GM12878 (cell line): ENCODE measurements around the gene PAOX. TPM values are rescaled to one million over a fixed set of nuclear protein-coding genes. Genes with fewer than 3 reads are reported as not detected.

Experiments used
- ATAC-seq: fragments of 200-7000 bp; cut with Tn5 transposase; 3 replicates; pipeline ENCODE4 v1.9.1; 2020; ENCODE audit warnings: mild to moderate bottlenecking, moderate library complexity
- BruUV-seq: library from RNA; stranded (reverse); fragments of 400-500 nt; replicated peaks from 2 replicates; lab custom pipeline; 2021; lab: Mats Ljungman, UMichigan
- CTCF ChIA-PET: fragments of 300-600 bp; sonication (Branson Sonifier 250); formaldehyde crosslinking; extraction: SDS; loops from one replicate; lab custom pipeline; 2021; ENCODE audit warnings: inconsistent platforms; lab: Yijun Ruan, JAX
- POLR2A ChIA-PET: fragments of 350-600 bp; formaldehyde crosslinking; extraction: SDS; loops from one replicate; lab custom pipeline; 2021; ENCODE audit warnings: inconsistent platforms; lab: Charles Lee
- RAD21 ChIA-PET: fragments of 300-600 bp; sonication (Branson Sonifier 250); formaldehyde crosslinking; loops from one replicate; lab custom pipeline; 2023; ENCODE audit warnings: antibody characterized with exemption; ENCODE audit not compliant: unreplicated experiment; lab: Charles Lee
- SMC1A ChIA-PET: fragments of 300-600 bp; sonication (Branson Sonifier 250); formaldehyde crosslinking; loops from one replicate; lab custom pipeline; 2023; ENCODE audit not compliant: unreplicated experiment, uncharacterized antibody; lab: Charles Lee
- DNase-seq: peaks from one replicate; pipeline ENCODE4 v3.0.0-alpha.2; 2011; ENCODE audit warnings: low read depth, low spot score
- FAIRE-seq: peaks from 3 replicates; lab custom pipeline; 2011; peaks lifted over from hg19 to GRCh38; lab: Jason Lieb, UNC
- H2AFZ ChIP-seq: 2 replicates; pipeline ENCODE4 v1.6.0; 2011; ENCODE audit warnings: low read depth, low read length, control low read depth; ENCODE audit not compliant: control insufficient read depth
- H3K27ac ChIP-seq: 2 replicates; pipeline ENCODE4 v1.5.1; 2011; ENCODE audit warnings: control low read depth; ENCODE audit not compliant: control insufficient read depth, insufficient read depth
- H3K27me3 ChIP-seq, 2 experiments: replicated peaks in 1 of 2; 2 replicates each; pipeline versions ENCODE4 v1.6.0 to v1.6.1; 2011; ENCODE audit warnings: low read length in 1 of 2; ENCODE audit not compliant: control insufficient read depth in 2 of 2, insufficient read depth in 2 of 2
- H3K36me3 ChIP-seq, 2 experiments: 2 replicates each; pipeline ENCODE4 v1.5.1; 2011; ENCODE audit warnings: low read length in 1 of 2; ENCODE audit not compliant: control insufficient read depth in 2 of 2, insufficient read depth in 2 of 2
- H3K4me1 ChIP-seq: 2 replicates; pipeline ENCODE4 v1.6.1; 2011; ENCODE audit warnings: mild to moderate bottlenecking, low read length, moderate library complexity, mixed read lengths; ENCODE audit not compliant: control insufficient read depth, insufficient read depth
- H3K4me2 ChIP-seq: 2 replicates; pipeline ENCODE4 v1.6.0; 2011; ENCODE audit warnings: control low read depth; ENCODE audit not compliant: control insufficient read depth, insufficient read depth
- H3K4me3 ChIP-seq: fragments of 200-600 bp; sonication (generic); 2 replicates; pipeline ENCODE4 v1.5.1; 2016
- H3K79me2 ChIP-seq: 2 replicates; pipeline ENCODE4 v1.6.0; 2011; ENCODE audit warnings: low read length; ENCODE audit not compliant: control insufficient read depth, insufficient read depth
- H3K9ac ChIP-seq: 2 replicates; pipeline ENCODE4 v1.8.0; 2011; ENCODE audit warnings: low read length, control low read depth, mixed read lengths; ENCODE audit not compliant: control insufficient read depth, insufficient read depth
- H3K9me3 ChIP-seq: replicated peaks from 3 replicates; pipeline ENCODE4 v1.5.1; 2011; ENCODE audit warnings: mild to moderate bottlenecking, low read length; ENCODE audit not compliant: control insufficient read depth, insufficient read depth
- H4K20me1 ChIP-seq: 2 replicates; pipeline ENCODE4 v1.6.0; 2011; ENCODE audit not compliant: control insufficient read depth, insufficient read depth
- CBX5 ChIP-seq: sonication (generic); IDR thresholded peaks from 2 replicates; pipeline ENCODE4 v1.6.1; 2016; ENCODE audit warnings: low read depth, moderate library complexity, mild to moderate bottlenecking, inconsistent platforms
- EZH2 ChIP-seq: IDR thresholded peaks from 2 replicates; pipeline ENCODE4 v1.6.1; 2012; ENCODE audit warnings: low read depth, mild to moderate bottlenecking, control low read depth, inconsistent platforms, low read length, borderline replicate concordance; ENCODE audit not compliant: control insufficient read depth
- NR2C1 ChIP-seq: fragments of 450-650 bp; IDR thresholded peaks from 2 replicates; pipeline ENCODE4 v1.6.1; 2017; ENCODE audit warnings: antibody characterized with exemption, mild to moderate bottlenecking, moderate library complexity
- PML ChIP-seq: IDR thresholded peaks from 2 replicates; pipeline ENCODE4 v1.6.1; 2012; ENCODE audit warnings: low read length, inconsistent platforms
- REST ChIP-seq: IDR thresholded peaks from 2 replicates; pipeline ENCODE4 v1.6.1; 2012; ENCODE audit warnings: mild to moderate bottlenecking, low read depth, low read length
- SKIL ChIP-seq: fragments of 450-650 bp; IDR thresholded peaks from 2 replicates; pipeline ENCODE4 v1.6.1; 2017; ENCODE audit warnings: mild to moderate bottlenecking, low read depth, inconsistent platforms; ENCODE audit not compliant: poor library complexity, severe bottlenecking
- SMARCA5 ChIP-seq: fragments of 450-650 bp; IDR thresholded peaks from 2 replicates; pipeline ENCODE4 v1.6.1; 2017; ENCODE audit warnings: mild to moderate bottlenecking
- TCF12 ChIP-seq: IDR thresholded peaks from 2 replicates; pipeline ENCODE4 v1.6.1; 2011; ENCODE audit warnings: low read depth, mild to moderate bottlenecking, low read length
- TCF7 ChIP-seq: IDR thresholded peaks from 2 replicates; pipeline ENCODE4 v1.6.1; 2014; ENCODE audit warnings: antibody characterized with exemption, borderline replicate concordance
- ZBTB4 ChIP-seq: fragments of 450-650 bp; formaldehyde crosslinking; IDR thresholded peaks from 2 replicates; pipeline ENCODE4 v1.4.0; 2022; ENCODE audit warnings: mild to moderate bottlenecking, moderate library complexity
- WGBS: methylation state at CpG from one replicate; pipeline ENCODE4 v1.1.6; 2016; ENCODE audit warnings: low lambda C conversion rate; ENCODE audit not compliant: insufficient replicate concordance, insufficient coverage; ENCODE audit errors: missing lambda C conversion rate; 5-methylcytosine and 5-hydroxymethylcytosine counted together
- in situ Hi-C: fragments of 300-500 bp; cut with MboI; formaldehyde crosslinking; loops from 9 replicates; pipeline ENCODE4 v1.14.3; 2018; ENCODE audit warnings: mixed read lengths
- intact Hi-C: fragments of 100-400 bp; cut with micrococcal nuclease; formaldehyde crosslinking; loops from one replicate; pipeline ENCODE4 v1.14.2; 2022; ENCODE audit not compliant: unreplicated experiment
- polyA plus RNA-seq, 11 experiments: library from polyadenylated mRNA; depleted of rRNA in 4 of 11; unstranded in 6 of 11; stranded (reverse) in 5 of 11; fragments of >200 nt; fragmentation: Nextera tagmentation in 4 of 11; fragmentation: Illumina TruSeq in 1 of 11; extraction: Ambion mirVana in 4 of 11; extraction: Trizol in 1 of 11; gene quantifications; 1 replicate in 1 of 11; 2 replicates in 10 of 11; pipeline versions ENCODE4 v1.2.1 to v1.2.3, GENCODE V29; 2011 to 2016; ENCODE audit warnings: inconsistent platforms in 2 of 11, missing spikeins in 2 of 11, low read depth in 1 of 11
- total RNA-seq, 4 experiments: library from RNA; depleted of rRNA in 3 of 4; stranded (reverse); fragments of >200 nt in 3 of 4; fragmentation: Illumina TruSeq in 1 of 4; extraction: Trizol in 1 of 4; gene quantifications; 2 replicates each; pipeline versions ENCODE4 v1.2.1 to v1.2.3, GENCODE V29; 2013 to 2021

Gene PAOX
- total and polyA plus RNA-seq, 10 of the 15 experiments (the other 5 are each of a cell fraction or from before 2014, with no cell fraction given) = 1.2 to 22.2 (median 10.5) TPM

DNA sequence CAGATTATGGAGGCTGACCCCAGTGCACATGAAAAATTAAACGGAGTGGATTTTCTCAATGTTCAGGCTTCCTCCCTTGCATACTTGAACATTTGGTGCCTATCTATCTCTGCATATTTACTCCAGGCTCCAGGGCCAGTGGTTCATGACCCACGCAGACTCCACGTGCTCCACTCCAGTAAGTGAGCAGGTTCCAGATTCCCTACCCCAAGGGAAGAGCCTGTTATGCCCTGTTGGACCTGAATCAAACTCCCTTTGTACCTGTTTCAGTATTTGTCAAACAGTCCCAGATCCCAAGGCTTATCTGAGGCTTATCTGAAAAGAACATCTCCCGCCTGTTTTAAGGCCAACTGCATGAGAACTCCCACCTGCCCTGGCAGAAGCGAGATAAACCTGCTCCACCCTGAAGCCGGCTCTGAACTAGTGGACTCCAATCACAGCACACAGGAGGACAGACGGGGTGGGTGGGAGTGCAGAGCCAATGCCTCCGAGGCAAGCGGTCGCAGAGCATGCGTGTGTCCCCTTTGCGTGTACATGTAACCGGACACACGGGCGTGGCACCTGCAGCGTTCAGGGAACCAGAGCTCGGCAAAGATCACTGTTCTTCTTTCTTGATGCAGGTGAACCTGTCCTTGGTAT is 19.0 kb upstream of the PAOX start:
- H3K79me2 ChIP-seq = no peaks in the 10 kb centered on the region; the same call in 1 of the 2 replicates
- peaks cover 18% of the 10 kb centered on the region for H3K4me1 ChIP-seq
- ATAC-seq (no peak), FAIRE-seq (no peak)
- H3K4me2 ChIP-seq = no peak overlapping the region
- H2AFZ ChIP-seq = no peak overlapping the region
- no peaks in the 10 kb centered on the region for H3K27me3 ChIP-seq
- no peak overlapping the region for H3K27ac ChIP-seq
- 83% methylated on average over 17 of the region's 17 CpGs for WGBS
- peaks cover 0 to 5% of the 10 kb centered on the region in 2 experiments; a peak in 3 of 4 replicates for H3K36me3 ChIP-seq
- RAD21 ChIA-PET = no interaction called here
- intact Hi-C loops = no loop called here
- H3K9ac ChIP-seq = no peak overlapping the region
- no peak for TF ChIP-seq SKIL
- no peak for TF ChIP-seq ZBTB4 (CRISPR knock-in tag)
- TF ChIP-seq EZH2 = no peak
- no peak for TF ChIP-seq SMARCA5
- TF ChIP-seq REST = no peak
- TF ChIP-seq NR2C1 = no peak
- TF ChIP-seq TCF7 = no peak
- no peak for TF ChIP-seq CBX5
- TF ChIP-seq TCF12 = no peak
- TF ChIP-seq PML = no peak
- TF ChIP-seq, all 136 proteins: peak for 0
- POLR2A ChIA-PET = interaction anchor here (1.5 kb wide), 1 partner anchor 27 kb away, joined by 5 read pairs; no protein-coding TSS in a partner anchor
- Histone ChIP-seq H3K9me3 (no peaks in the 10 kb centered on the region), H4K20me1 (no peaks in the 10 kb centered on the region), H3K4me3 (no peak overlapping the region)
- in situ Hi-C loops = no loop called here
- CTCF ChIA-PET = interaction anchor here (1.5 to 2.4 kb wide), 2 partner anchors 31 kb away, joined by 6 to 14 read pairs; no protein-coding TSS in a partner anchor
- DNase-seq = no peak
- SMC1A ChIA-PET = no interaction called here
- BruUV-seq = no TSS peak
